A549 (cell line): ENCODE results near the gene IPPK. TPM values are rescaled to one million over a fixed set of nuclear protein-coding genes. Genes with fewer than 3 reads are reported as not detected.

ENCODE experiments used
- ATAC-seq, 2 experiments: fragments of 200-7000 bp in 1 of 2; fragments of >200 bp in 1 of 2; cut with Nextera tagmentation in 1 of 2; cut with Tn5 transposase in 1 of 2; 3 replicates each; pipeline versions ENCODE4 v1.8.0 to v1.9.1; 2018 to 2020; ENCODE audit warnings: mild to moderate bottlenecking in 1 of 2, moderate library complexity in 1 of 2
- CTCF ChIA-PET: fragments of 300-600 bp; sonication (Branson Sonifier 250); formaldehyde crosslinking; extraction: SDS; loops from one replicate; lab custom pipeline; 2021; ENCODE audit warnings: antibody characterized with exemption, inconsistent platforms; lab: Yijun Ruan, JAX
- POLR2A ChIA-PET: fragments of 350-600 bp; formaldehyde crosslinking; extraction: SDS; loops from one replicate; lab custom pipeline; 2021; ENCODE audit warnings: antibody characterized with exemption, inconsistent platforms; lab: Yijun Ruan, JAX
- DNase-seq, 2 experiments: peaks; one replicate each; pipeline versions ENCODE4 v3.0.0 to v3.0.0-alpha.2; 2011 to 2016; ENCODE audit warnings: low read depth in 1 of 2, low spot score in 1 of 2
- FAIRE-seq: peaks from 2 replicates; lab custom pipeline; 2011; peaks lifted over from hg19 to GRCh38; lab: Jason Lieb, UNC
- H3K27ac ChIP-seq, 2 experiments: fragments of >200 bp; sonication (Bioruptor Twin); formaldehyde crosslinking; 3 replicates each; pipeline ENCODE4 v1.5.1; 2016 to 2017
- H3K4me1 ChIP-seq: fragments of >200 bp; sonication (Bioruptor Twin); formaldehyde crosslinking; 3 replicates; pipeline ENCODE4 v1.6.1; 2016
- H3K4me2 ChIP-seq: fragments of >200 bp; sonication (Bioruptor Twin); formaldehyde crosslinking; 3 replicates; pipeline ENCODE4 v1.6.1; 2016
- H3K4me3 ChIP-seq: fragments of >200 bp; sonication (Bioruptor Twin); formaldehyde crosslinking; 3 replicates; pipeline ENCODE4 v1.5.1; 2016
- H3K9me3 ChIP-seq: fragments of >200 bp; sonication (Bioruptor Twin); formaldehyde crosslinking; 3 replicates; pipeline ENCODE4 v1.6.1; 2016
- CBX2 ChIP-seq: fragments of 200-600 bp; sonication (generic); IDR thresholded peaks from 2 replicates; pipeline ENCODE4 v1.6.1; 2016; ENCODE audit warnings: low read depth, mild to moderate bottlenecking, borderline replicate concordance
- CEBPB ChIP-seq, 2 experiments: fragments of >200 bp in 1 of 2; sonication (Bioruptor Twin) in 1 of 2; formaldehyde crosslinking in 1 of 2; IDR thresholded peaks; 2 replicates each; pipeline ENCODE4 v1.6.1; 2012 to 2016
- CHD4 ChIP-seq: fragments of 200-600 bp; sonication (generic); IDR thresholded peaks from 2 replicates; pipeline ENCODE4 v1.6.1; 2016; ENCODE audit warnings: antibody characterized with exemption, mild to moderate bottlenecking, borderline replicate concordance
- EHF ChIP-seq: fragments of 250-450 bp; sonication (Bioruptor Pico); IDR thresholded peaks from 2 replicates; pipeline ENCODE4 v1.5.0; 2020; ENCODE audit warnings: mild to moderate bottlenecking
- EHMT2 ChIP-seq: fragments of 200-600 bp; sonication (generic); IDR thresholded peaks from 2 replicates; pipeline ENCODE4 v1.6.1; 2016; ENCODE audit warnings: antibody characterized with exemption, low read depth, mild to moderate bottlenecking, moderate library complexity
- ELK1 ChIP-seq: fragments of 150-350 bp; IDR thresholded peaks from 2 replicates; pipeline ENCODE4 v1.6.1; 2014; ENCODE audit warnings: low read depth, mild to moderate bottlenecking, low read length
- EP300 ChIP-seq, 2 experiments: fragments of >200 bp; sonication (Bioruptor Twin); formaldehyde crosslinking; IDR thresholded peaks; 2 replicates in 1 of 2; 3 replicates in 1 of 2; pipeline ENCODE4 v1.6.1; 2016 to 2017
- ESRRA ChIP-seq: fragments of 150-350 bp; IDR thresholded peaks from 2 replicates; pipeline ENCODE4 v1.6.1; 2014; ENCODE audit warnings: mild to moderate bottlenecking, low read length, borderline replicate concordance
- FOSB ChIP-seq: fragments of 250-450 bp; sonication (Bioruptor Pico); IDR thresholded peaks from 2 replicates; pipeline ENCODE4 v1.5.0; 2020; ENCODE audit warnings: mild to moderate bottlenecking, moderate library complexity
- FOSL2 ChIP-seq, 2 experiments: fragments of 450-650 bp in 1 of 2; fragments of >200 bp in 1 of 2; sonication (Bioruptor Twin) in 1 of 2; formaldehyde crosslinking; IDR thresholded peaks; 2 replicates each; pipeline versions ENCODE4 v1.5.0 to v1.6.1; 2016 to 2020; ENCODE audit warnings: mild to moderate bottlenecking in 1 of 2, moderate library complexity in 1 of 2
- GATA3 ChIP-seq: IDR thresholded peaks from 2 replicates; pipeline ENCODE4 v1.6.1; 2012; ENCODE audit warnings: borderline replicate concordance
- HDAC2 ChIP-seq: fragments of 200-600 bp; sonication (generic); IDR thresholded peaks from 2 replicates; pipeline ENCODE4 v1.6.1; 2016
- JUN ChIP-seq, 2 experiments: fragments of >200 bp; sonication (Bioruptor Twin); formaldehyde crosslinking; IDR thresholded peaks; 2 replicates in 1 of 2; 3 replicates in 1 of 2; pipeline ENCODE4 v1.6.1; 2016 to 2017
- KDM1A ChIP-seq: fragments of 200-600 bp; sonication (generic); IDR thresholded peaks from 2 replicates; pipeline ENCODE4 v1.6.1; 2016; ENCODE audit warnings: low read depth, mild to moderate bottlenecking
- KDM5A ChIP-seq: fragments of 200-600 bp; sonication (generic); IDR thresholded peaks from 2 replicates; pipeline ENCODE4 v1.6.1; 2016; ENCODE audit warnings: antibody characterized with exemption, mild to moderate bottlenecking
- MYC ChIP-seq: IDR thresholded peaks from 2 replicates; pipeline ENCODE4 v1.6.1; 2012; ENCODE audit warnings: mild to moderate bottlenecking, inconsistent platforms, low read length, improper control_type of control experiment, borderline replicate concordance
- NR3C1 ChIP-seq: fragments of >200 bp; sonication (Bioruptor Twin); formaldehyde crosslinking; IDR thresholded peaks from 3 replicates; pipeline ENCODE4 v1.6.1; 2017
- RAD21 ChIP-seq, 2 experiments: fragments of >200 bp in 1 of 2; sonication (Bioruptor Twin) in 1 of 2; formaldehyde crosslinking in 1 of 2; IDR thresholded peaks in 1 of 2; conservative IDR thresholded peaks in 1 of 2; 2 replicates in 1 of 2; 3 replicates in 1 of 2; pipeline ENCODE4 v1.6.1; 2012 to 2018; ENCODE audit warnings: inconsistent platforms in 1 of 2
- RCOR1 ChIP-seq: fragments of 150-350 bp; IDR thresholded peaks from 2 replicates; pipeline ENCODE4 v1.6.1; 2014; ENCODE audit warnings: antibody characterized with exemption, low read length, low read depth
- RNF2 ChIP-seq: fragments of 200-600 bp; sonication (generic); IDR thresholded peaks from 2 replicates; pipeline ENCODE4 v1.6.1; 2016; ENCODE audit warnings: low read depth, mild to moderate bottlenecking, antibody characterized with exemption, moderate library complexity, borderline replicate concordance
- USF2 ChIP-seq: fragments of 450-650 bp; IDR thresholded peaks from 2 replicates; pipeline ENCODE4 v1.6.1; 2014; ENCODE audit warnings: antibody characterized with exemption
- ZSCAN20 ChIP-seq: fragments of 250-450 bp; sonication (Bioruptor Pico); IDR thresholded peaks from 2 replicates; pipeline ENCODE4 v1.8.0; 2022; ENCODE audit warnings: mild to moderate bottlenecking, moderate library complexity
- WGBS: methylation state at CpG from one replicate; pipeline ENCODE4 v1.1.6; 2017; ENCODE audit errors: missing lambda C conversion rate; 5-methylcytosine and 5-hydroxymethylcytosine counted together
- polyA plus RNA-seq, 4 experiments: library from polyadenylated mRNA; depleted of rRNA in 3 of 4; stranded (reverse); fragments of >200 nt; fragmentation: RNase III in 1 of 4; extraction: RNeasy Plus Mini Kit Qiagen cat#74134 plus additional on column Dnase treatment in 1 of 4; gene quantifications; 2 replicates in 3 of 4; 3 replicates in 1 of 4; pipeline ENCODE4 v1.2.3, GENCODE V29; 2011 to 2017
- TF ChIP-seq, protein P1 (sequence below): IDR thresholded peaks from 2 replicates; pipeline ENCODE4 v1.6.1; 2012; ENCODE audit warnings: low read depth, borderline replicate concordance
- TF ChIP-seq, protein P2 (sequence below): fragments of 250-450 bp; sonication (Bioruptor Pico); IDR thresholded peaks from 2 replicates; pipeline ENCODE4 v1.5.0; 2020; ENCODE audit warnings: low read depth, mild to moderate bottlenecking, moderate library complexity

The IPPK gene
- polyA plus RNA-seq, 2 of the 4 experiments (the other 2 are of a cell fraction), result 12.2 to 20.0 TPM

DNA sequence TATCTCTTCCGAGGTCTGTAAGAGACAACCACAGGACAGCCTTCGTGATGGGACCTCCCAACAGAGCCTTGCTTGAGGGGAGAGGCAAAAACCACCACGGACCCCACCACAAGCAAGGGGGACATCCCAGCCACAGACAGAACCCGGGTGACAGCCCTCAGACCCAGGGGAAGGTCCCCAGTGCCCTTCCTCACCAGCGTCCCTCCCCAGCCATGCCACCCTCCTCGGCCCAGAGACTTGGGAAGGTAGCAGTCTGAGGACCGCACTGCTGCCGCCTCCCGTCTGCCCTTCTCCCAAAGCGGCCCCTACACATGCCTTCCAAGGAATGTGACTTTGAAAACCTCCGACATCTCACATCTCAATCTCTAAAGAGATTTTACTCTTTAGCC is 13.4 kb downstream of the IPPK start:
- 80% methylated on average over 11 of the region's 11 CpGs for WGBS
- FAIRE-seq (no peak), ATAC-seq (no peak), DNase-seq (no peak)
- no peak for TF ChIP-seq EHF (CRISPR knock-in tag)
- no peak for TF ChIP-seq CBX2
- TF ChIP-seq, protein P1, sequence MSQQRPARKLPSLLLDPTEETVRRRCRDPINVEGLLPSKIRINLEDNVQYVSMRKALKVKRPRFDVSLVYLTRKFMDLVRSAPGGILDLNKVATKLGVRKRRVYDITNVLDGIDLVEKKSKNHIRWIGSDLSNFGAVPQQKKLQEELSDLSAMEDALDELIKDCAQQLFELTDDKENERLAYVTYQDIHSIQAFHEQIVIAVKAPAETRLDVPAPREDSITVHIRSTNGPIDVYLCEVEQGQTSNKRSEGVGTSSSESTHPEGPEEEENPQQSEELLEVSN, result no peak
- TF ChIP-seq KDM1A, result no peak
- TF ChIP-seq EP300 (IDR thresholded peaks at IDR 0.05), result no peak
- TF ChIP-seq FOSL2 (IDR thresholded peaks at IDR 0.05), result no peak
- TF ChIP-seq FOSL2 (CRISPR knock-in tag; IDR thresholded peaks at IDR 0.05), result no peak
- TF ChIP-seq ELK1, result no peak
- TF ChIP-seq MYC, result no peak
- TF ChIP-seq CEBPB (IDR thresholded peaks at IDR 0.05), result no peak
- TF ChIP-seq ZSCAN20, result no peak
- no peak for TF ChIP-seq ESRRA
- TF ChIP-seq CHD4, result no peak
- TF ChIP-seq HDAC2, result no peak
- no peak for TF ChIP-seq JUN (IDR thresholded peaks at IDR 0.05)
- TF ChIP-seq, protein P2, sequence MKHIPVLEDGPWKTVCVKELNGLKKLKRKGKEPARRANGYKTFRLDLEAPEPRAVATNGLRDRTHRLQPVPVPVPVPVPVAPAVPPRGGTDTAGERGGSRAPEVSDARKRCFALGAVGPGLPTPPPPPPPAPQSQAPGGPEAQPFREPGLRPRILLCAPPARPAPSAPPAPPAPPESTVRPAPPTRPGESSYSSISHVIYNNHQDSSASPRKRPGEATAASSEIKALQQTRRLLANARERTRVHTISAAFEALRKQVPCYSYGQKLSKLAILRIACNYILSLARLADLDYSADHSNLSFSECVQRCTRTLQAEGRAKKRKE (CRISPR knock-in tag), result no peak
- no peak for TF ChIP-seq RAD21 (conservative IDR thresholded peaks at IDR 0.05 in 1 of 2, IDR thresholded peaks at IDR 0.05 in 1 of 2)
- TF ChIP-seq EHMT2, result no peak
- no peak for TF ChIP-seq KDM5A
- TF ChIP-seq FOSB (CRISPR knock-in tag), result no peak
- TF ChIP-seq RNF2, result no peak
- no peak overlapping the region for H3K4me3 ChIP-seq
- no peaks in the 10 kb centered on the region for H3K9me3 ChIP-seq
- ChIA-PET POLR2A (no interaction called here), CTCF (no interaction called here)
- H3K4me2 ChIP-seq, result no peak overlapping the region
- no peaks in the 10 kb centered on the region for H3K4me1 ChIP-seq
- H3K27ac ChIP-seq, result no peak overlapping the region

DNA sequence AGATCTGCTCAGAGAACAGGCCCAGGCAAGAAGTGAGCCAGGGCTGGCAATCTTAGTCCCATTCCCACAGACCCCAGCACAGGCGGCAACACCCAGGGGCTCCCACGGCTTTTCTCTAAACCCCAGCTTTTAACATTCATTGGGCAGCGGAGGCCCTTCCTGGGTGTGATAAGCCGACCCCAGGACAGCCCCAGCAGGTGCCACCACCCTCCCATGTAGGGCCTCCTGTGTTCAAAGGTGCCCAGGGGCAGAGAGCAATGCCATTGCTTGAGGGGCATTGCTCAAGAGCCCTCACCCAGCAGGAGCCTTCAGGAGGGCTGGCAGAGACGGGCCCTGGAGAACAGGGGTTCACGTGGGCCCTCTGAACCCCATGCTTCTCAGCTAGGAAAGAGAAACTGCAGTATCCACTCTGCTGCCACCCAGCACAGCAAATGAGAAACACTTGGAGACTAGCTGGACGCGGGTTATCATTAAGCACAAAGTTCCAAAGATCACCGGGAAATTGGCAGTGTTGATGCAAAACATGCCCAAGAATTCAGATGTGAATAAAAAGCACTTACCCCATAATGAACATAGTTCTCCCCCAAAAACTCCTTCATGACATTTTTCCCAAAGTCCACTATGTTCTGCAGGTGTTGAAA is 13.9 kb downstream of the IPPK start:
- H3K27ac ChIP-seq, result no peak overlapping the region
- no peak for TF ChIP-seq GATA3
- H3K9me3 ChIP-seq, result no peaks in the 10 kb centered on the region
- no peak overlapping the region for H3K4me2 ChIP-seq
- POLR2A ChIA-PET, result no interaction called here
- no peak for FAIRE-seq
- no peak for ATAC-seq
- DNase-seq, result no peak
- no peak overlapping the region for H3K4me3 ChIP-seq
- no peaks in the 10 kb centered on the region for H3K4me1 ChIP-seq
- WGBS, result 93% methylated on average over 9 of the region's 9 CpGs
- CTCF ChIA-PET, result no interaction called here

DNA sequence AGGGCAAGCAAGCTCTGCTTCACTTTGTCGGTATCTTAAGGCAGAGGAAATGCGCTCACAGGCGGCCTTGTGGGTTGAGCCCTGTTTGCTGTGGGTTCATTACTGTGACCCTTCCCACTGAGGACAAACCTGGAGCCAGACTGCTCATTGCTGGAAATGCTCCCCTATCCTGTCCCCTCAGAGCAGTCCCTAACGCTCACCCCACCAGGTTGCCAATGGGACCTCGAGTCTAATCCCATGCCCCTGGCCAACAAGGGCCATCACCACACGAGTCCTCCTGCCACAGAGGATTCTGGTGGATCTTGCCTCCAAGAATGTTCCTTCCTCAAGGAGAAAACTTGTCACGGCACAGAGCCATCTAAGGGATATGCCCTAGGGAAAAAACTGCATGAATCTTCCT is 14.6 kb downstream of the IPPK start:
- ATAC-seq (no peak), DNase-seq (no peak), FAIRE-seq (no peak)
- CTCF ChIA-PET, result interaction anchor here (1.0 kb wide), 1 partner anchor 21 kb away, joined by 3 read pairs; no protein-coding TSS in a partner anchor
- no peaks in the 10 kb centered on the region for H3K4me1 ChIP-seq
- no peak overlapping the region for H3K4me3 ChIP-seq
- POLR2A ChIA-PET, result no interaction called here
- H3K9me3 ChIP-seq, result no peaks in the 10 kb centered on the region
- WGBS, result 89% methylated on average over 7 of the region's 7 CpGs
- no peak overlapping the region for H3K4me2 ChIP-seq
- no peak overlapping the region for H3K27ac ChIP-seq
- TF ChIP-seq RCOR1 (no peak), GATA3 (no peak), FOSB (CRISPR knock-in tag) (no peak), USF2 (no peak), NR3C1 (no peak)
